C4-2B (cell line): ENCODE data around the gene ITGA3.

Experiments used
- CTCF ChIP-seq: fragments of 450-650 bp; conservative IDR thresholded peaks from 2 replicates; pipeline ENCODE4 v1.5.1; 2017; ENCODE audit warnings: mild to moderate bottlenecking
- ZFX ChIP-seq: fragments of 450-650 bp; IDR thresholded peaks from 2 replicates; pipeline ENCODE4 v1.6.1; 2017

GRCh38 chr17:50059256-50059655 is 3.3 kb downstream of the ITGA3 start:
- no peak for TF ChIP-seq CTCF
- TF ChIP-seq ZFX = no peak
